GM12873 (cell line): ENCODE results near the gene CERS3.

Experiments used
- TF ChIP-seq, protein P1 (sequence below): IDR thresholded peaks from 2 replicates; pipeline ENCODE4 v1.5.1; 2012; ENCODE audit warnings: low read depth, mild to moderate bottlenecking, moderate library complexity, low read length, control low read depth; ENCODE audit not compliant: insufficient read depth; ENCODE audit errors: missing control alignments

Gene CERS3

DNA sequence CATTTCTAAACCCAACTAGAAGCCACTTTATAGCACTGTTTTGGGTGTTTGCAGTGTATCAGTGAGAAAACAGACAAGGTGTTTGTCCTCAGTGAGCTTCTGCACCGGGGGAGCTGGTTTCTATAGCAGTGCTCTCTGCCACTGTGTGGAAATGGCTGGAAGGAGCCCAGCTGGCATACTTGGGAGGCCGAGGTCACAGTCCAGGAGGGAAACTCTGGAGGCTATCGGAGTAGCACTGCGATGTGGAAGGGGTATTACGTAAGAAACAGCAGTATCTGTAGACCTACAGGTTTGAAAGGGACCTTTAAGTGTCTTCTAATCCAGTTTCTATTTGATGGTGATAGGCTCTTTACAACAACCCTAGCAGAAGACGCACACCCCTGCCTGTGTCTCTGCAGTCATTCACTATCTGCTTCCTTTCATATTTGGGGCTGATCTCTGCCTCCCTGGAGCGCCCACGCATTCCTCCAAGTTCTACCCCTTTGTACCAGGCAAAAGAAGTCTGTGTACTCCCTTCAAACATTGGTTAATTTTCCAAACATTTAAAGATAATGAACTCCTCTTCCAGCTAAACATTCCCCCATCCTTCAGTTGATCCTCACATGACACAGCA is 99.5 kb downstream of the CERS3 start:
- TF ChIP-seq, protein P1, sequence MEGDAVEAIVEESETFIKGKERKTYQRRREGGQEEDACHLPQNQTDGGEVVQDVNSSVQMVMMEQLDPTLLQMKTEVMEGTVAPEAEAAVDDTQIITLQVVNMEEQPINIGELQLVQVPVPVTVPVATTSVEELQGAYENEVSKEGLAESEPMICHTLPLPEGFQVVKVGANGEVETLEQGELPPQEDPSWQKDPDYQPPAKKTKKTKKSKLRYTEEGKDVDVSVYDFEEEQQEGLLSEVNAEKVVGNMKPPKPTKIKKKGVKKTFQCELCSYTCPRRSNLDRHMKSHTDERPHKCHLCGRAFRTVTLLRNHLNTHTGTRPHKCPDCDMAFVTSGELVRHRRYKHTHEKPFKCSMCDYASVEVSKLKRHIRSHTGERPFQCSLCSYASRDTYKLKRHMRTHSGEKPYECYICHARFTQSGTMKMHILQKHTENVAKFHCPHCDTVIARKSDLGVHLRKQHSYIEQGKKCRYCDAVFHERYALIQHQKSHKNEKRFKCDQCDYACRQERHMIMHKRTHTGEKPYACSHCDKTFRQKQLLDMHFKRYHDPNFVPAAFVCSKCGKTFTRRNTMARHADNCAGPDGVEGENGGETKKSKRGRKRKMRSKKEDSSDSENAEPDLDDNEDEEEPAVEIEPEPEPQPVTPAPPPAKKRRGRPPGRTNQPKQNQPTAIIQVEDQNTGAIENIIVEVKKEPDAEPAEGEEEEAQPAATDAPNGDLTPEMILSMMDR = no peak

DNA sequence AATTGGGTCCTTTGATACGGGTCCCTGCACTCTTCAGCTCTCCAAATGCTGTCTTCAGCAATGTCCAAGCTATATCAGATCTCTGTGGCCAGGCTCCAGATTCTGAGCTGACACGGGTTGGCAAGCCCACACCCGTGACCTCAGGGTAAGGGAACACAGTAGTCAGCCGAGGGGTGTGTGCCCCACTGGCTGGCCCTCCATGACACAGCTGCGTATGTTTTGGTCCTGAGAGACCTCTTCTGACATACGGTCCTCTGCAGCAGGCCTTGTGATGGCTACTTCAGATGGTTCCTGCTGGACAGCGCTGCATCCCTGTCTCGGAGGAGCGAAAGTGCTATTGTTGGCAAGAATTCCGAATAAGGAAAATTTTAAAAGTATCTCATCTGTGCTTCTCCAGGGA is 101.8 kb downstream of the CERS3 start:
- TF ChIP-seq, protein P1 = no peak

DNA sequence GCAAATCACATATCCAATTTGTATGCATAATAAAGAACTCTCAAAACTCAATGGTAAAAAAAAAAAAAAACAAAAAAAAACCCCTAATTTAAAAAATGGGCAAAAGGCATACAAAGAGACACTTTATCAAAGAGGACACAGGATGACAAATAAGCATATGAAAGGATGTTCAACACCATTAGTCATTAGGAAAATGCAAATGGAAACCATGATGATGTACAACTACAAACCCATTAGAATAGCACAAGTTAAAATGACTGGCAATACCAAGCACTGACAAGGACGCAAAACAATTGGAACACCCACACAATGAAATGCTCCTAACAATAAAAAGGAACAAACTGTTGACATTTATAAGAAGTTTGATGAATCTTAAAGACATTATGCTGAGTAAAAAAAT is 123.6 kb downstream of the CERS3 start:
- TF ChIP-seq, protein P1 = no peak

DNA sequence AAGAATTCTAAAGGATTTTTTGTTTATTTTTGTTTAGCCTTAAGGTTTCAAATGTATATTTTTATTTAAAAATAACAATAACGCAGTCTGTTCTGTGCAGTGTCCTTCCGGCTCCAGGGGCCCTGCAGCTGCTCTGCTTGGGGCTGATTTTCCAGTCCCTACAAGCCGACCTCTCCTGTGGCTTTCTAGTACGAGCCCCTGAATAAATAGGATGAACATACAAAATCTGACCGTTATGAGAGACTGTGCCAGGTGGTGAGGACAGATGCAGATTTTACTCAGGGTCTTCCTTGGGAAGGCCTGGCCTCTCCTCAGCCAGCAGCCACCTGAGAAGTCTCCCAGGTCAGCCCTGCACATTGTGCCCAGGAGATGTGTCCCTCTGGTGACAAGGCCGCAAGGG is 127.8 kb downstream of the CERS3 start:
- TF ChIP-seq, protein P1 = no peak

DNA sequence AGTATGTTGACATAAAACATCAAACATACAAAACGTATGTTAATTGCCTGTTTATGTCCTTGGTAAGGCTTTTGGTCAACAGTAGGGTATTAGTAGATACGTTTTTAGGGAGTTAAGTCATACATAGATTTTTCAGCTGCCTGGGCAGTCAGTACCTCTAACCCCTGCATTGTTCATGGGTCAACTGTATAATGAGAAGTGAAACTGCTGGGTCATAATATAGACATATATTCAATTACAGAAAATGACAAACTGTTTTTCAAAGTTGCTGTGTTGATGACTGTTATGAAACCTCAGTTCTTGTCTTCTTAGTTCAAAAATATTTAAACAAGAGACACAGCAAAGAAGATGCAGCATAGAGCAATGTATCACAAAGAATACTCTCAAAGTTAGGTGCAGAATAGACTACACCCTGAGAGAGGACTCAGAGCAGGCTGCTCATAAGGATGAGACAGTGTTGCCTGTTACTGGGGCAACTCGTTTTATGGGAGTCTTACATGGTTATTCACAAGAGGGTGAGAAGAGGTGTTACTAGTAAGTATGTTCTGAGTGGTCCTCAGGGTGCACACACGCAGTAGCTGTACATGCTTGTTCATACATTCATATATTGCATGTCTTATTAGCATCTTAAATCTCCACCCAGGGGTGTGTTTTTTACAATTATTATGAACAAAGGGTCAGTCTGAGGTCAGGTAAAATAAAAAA is 133.9 kb downstream of the CERS3 start:
- TF ChIP-seq, protein P1 = no peak

DNA sequence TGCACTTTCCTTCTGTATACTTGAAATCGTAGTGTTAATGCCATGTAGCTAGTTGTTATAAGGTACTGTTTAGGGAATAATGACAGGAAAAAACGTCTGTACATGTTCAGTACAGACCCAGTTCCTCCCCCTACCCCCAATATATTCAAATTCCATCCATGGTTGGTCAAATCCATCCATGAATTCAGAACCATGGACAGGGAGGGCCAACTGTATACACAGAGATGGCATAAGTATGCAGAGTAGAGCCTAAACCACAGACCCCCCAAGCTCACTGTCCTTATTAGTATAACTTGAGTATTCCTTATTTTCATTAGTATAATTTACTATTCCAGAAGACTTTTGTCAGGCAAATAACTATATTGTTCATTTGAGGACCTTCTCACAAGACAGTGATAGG is 135.7 kb downstream of the CERS3 start:
- TF ChIP-seq, protein P1 = no peak

DNA sequence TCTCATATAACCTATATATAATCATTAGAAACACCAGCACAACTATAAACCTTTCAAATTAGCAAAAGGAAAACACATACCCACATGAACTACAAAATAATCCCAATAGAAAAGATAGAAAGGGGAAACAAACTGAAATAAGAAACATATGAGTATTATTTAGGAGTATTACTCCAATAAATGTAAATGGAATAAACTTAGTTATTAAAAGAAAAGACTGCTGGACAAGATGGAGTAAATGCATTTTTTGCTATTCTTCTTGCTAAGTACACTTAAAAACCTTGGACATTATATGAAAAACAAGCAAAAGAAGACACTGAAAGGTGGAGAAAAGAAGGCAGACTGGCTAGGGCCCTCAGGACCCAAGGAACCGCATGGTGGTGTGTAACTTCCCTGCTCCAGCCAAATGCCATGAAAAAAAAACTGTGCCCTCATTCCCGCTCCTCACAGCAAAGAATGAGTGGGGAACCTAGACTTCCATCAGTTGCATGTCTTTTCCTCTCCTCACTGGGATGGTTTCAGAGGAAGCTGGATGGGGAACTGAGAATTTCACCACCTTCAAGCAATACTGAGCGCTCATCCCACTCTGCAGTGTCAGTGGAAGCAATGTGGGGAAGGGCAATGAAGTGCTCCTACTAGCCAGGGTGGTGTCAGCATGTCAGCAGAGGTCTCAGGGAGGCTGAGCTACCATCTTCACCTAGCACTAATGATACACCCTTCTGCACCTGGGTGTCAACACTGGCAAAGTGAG is 143.3 kb downstream of the CERS3 start:
- TF ChIP-seq, protein P1 = no peak
